B cell (primary cell): Measurements from ENCODE around the gene MYRIP. TPM values are rescaled to one million over a fixed set of nuclear protein-coding genes. Genes with fewer than 3 reads are reported as not detected.

ENCODE experiments used
- ATAC-seq: fragments of 200-7000 bp; cut with Tn5 transposase; one replicate; pipeline ENCODE4 v1.10.0; 2021; ENCODE audit warnings: low read depth, mild to moderate bottlenecking, moderate number of reproducible peaks, moderate library complexity
- CTCF ChIA-PET: fragments of 350-600 bp; sonication (Branson Sonifier 250); formaldehyde crosslinking; loops from one replicate; lab custom pipeline; 2021; ENCODE audit warnings: antibody characterized with exemption, inconsistent platforms; lab: Charles Lee
- POLR2A ChIA-PET: fragments of 350-600 bp; sonication (Branson Sonifier 250); formaldehyde crosslinking; loops from one replicate; lab custom pipeline; 2021; ENCODE audit warnings: antibody characterized with exemption; lab: Charles Lee
- DNase-seq: peaks from one replicate; pipeline ENCODE4 v3.0.0; 2013
- H2AFZ ChIP-seq: 2 replicates; pipeline ENCODE4 v1.6.1; 2012; ENCODE audit warnings: mild to moderate bottlenecking, low read depth, low read length; ENCODE audit not compliant: insufficient read depth, poor library complexity, severe bottlenecking
- H3K27ac ChIP-seq, 2 donors: 1 replicate in 1 of 2; 2 replicates in 1 of 2; pipeline ENCODE4 v1.5.1; 2012 to 2013; ENCODE audit warnings: low read length in 2 of 2, mild to moderate bottlenecking in 2 of 2, moderate library complexity in 1 of 2
- H3K27me3 ChIP-seq, 4 experiments: fragments of 200-600 bp in 1 of 4; sonication (generic) in 1 of 4; replicated peaks in 1 of 4; 1 replicate in 2 of 4; 2 replicates in 2 of 4; pipeline versions ENCODE4 v1.6.1 to v1.7.0; 2013 to 2016; ENCODE audit warnings: low read length in 3 of 4, mild to moderate bottlenecking in 2 of 4, mixed read lengths in 1 of 4, moderate library complexity in 1 of 4; ENCODE audit not compliant: insufficient read depth in 4 of 4, control insufficient read depth in 3 of 4; ENCODE audit errors: control extremely low read depth in 1 of 4
- H3K36me3 ChIP-seq, 2 experiments: replicated peaks in 1 of 2; 1 replicate in 1 of 2; 2 replicates in 1 of 2; pipeline versions ENCODE4 v1.6.1 to v1.7.1; 2013; ENCODE audit warnings: low read length in 1 of 2; ENCODE audit not compliant: insufficient read depth in 2 of 2, control insufficient read depth in 1 of 2; ENCODE audit errors: control extremely low read depth in 1 of 2, extremely low read depth in 1 of 2
- H3K4me1 ChIP-seq, 2 donors: fragments of 200-600 bp in 1 of 2; sonication (generic) in 1 of 2; 1 replicate in 1 of 2; 2 replicates in 1 of 2; pipeline versions ENCODE4 v1.5.1 to v1.6.1; 2013 to 2017; ENCODE audit warnings: low read length in 2 of 2; ENCODE audit not compliant: control insufficient read depth in 2 of 2, insufficient read depth in 2 of 2
- H3K4me2 ChIP-seq: replicated peaks from 2 replicates; pipeline ENCODE3; 2012; ENCODE audit warnings: mild to moderate bottlenecking, low read depth, low read length; ENCODE audit not compliant: poor library complexity, severe bottlenecking
- H3K4me3 ChIP-seq, 5 experiments: fragments of 200-600 bp in 1 of 5; sonication (generic) in 1 of 5; 1 replicate in 3 of 5; 2 replicates in 2 of 5; pipeline versions ENCODE4 v1.5.1 to v1.7.0; 2011 to 2016; ENCODE audit warnings: low read length in 4 of 5, mild to moderate bottlenecking in 4 of 5, low read depth in 2 of 5, control low read depth in 1 of 5, moderate library complexity in 1 of 5; ENCODE audit not compliant: insufficient read depth in 1 of 5; ENCODE audit errors: control extremely low read depth in 1 of 5, extremely low read depth in 1 of 5
- H3K79me2 ChIP-seq: fragments of 200-600 bp; sonication (generic); one replicate; pipeline ENCODE4 v1.6.0; 2016; ENCODE audit warnings: low read length; ENCODE audit not compliant: control insufficient read depth, insufficient read depth
- H3K9ac ChIP-seq: fragments of 200-600 bp; sonication (generic); 2 replicates; pipeline ENCODE4 v1.6.1; 2017; ENCODE audit warnings: mild to moderate bottlenecking, low read length, moderate library complexity
- H3K9me3 ChIP-seq, 3 donors: one replicate each; pipeline versions ENCODE4 v1.6.1 to v1.7.1; 2013; ENCODE audit warnings: low read length in 2 of 3; ENCODE audit not compliant: control insufficient read depth in 2 of 3, insufficient read depth in 1 of 3; ENCODE audit errors: control extremely low read depth in 1 of 3
- H4K20me1 ChIP-seq: 2 replicates; pipeline ENCODE4 v1.6.0; 2012; ENCODE audit warnings: mild to moderate bottlenecking, low read length; ENCODE audit not compliant: insufficient read depth, control insufficient read depth, poor library complexity, severe bottlenecking
- H3K27ac Mint-ChIP-seq: one replicate; pipeline ENCODE4 v1.8.0; 2021; ENCODE audit warnings: mixed read lengths
- H3K27me3 Mint-ChIP-seq: one replicate; pipeline ENCODE4 v1.8.0; 2021; ENCODE audit warnings: mixed read lengths
- H3K4me1 Mint-ChIP-seq: one replicate; pipeline ENCODE4 v1.8.0; 2021; ENCODE audit warnings: mixed read lengths
- H3K4me3 Mint-ChIP-seq: one replicate; pipeline ENCODE4 v1.8.0; 2021; ENCODE audit warnings: mixed read lengths
- H3K9me3 Mint-ChIP-seq: one replicate; pipeline ENCODE4 v1.8.0; 2022; ENCODE audit warnings: mixed read lengths; ENCODE audit not compliant: insufficient read depth
- EZH2 ChIP-seq: IDR thresholded peaks from 2 replicates; pipeline ENCODE4 v1.6.1; 2012; ENCODE audit warnings: borderline replicate concordance, low read depth, mild to moderate bottlenecking, moderate library complexity, low read length; ENCODE audit not compliant: insufficient read depth, poor library complexity, severe bottlenecking
- WGBS: methylation state at CpG from one replicate; pipeline ENCODE4 v1.1.5; 2013; ENCODE audit warnings: missing lambda C conversion rate; ENCODE audit not compliant: insufficient coverage; 5-methylcytosine and 5-hydroxymethylcytosine counted together
- intact Hi-C: fragments of 100-400 bp; cut with micrococcal nuclease; formaldehyde crosslinking; loops from one replicate; pipeline ENCODE4 v1.10.0; 2022
- polyA plus RNA-seq: library from polyadenylated mRNA; depleted of rRNA; stranded (reverse); fragments of >200 nt; gene quantifications from 2 replicates; pipeline ENCODE4 v1.2.3, GENCODE V29; 2012
- total RNA-seq, 2 donors: library from RNA; stranded (reverse); fragments of 120-200 nt in 1 of 2; gene quantifications; 1 replicate in 1 of 2; 2 replicates in 1 of 2; pipeline versions ENCODE4 v1.2.3 to v1.2.4, GENCODE V29; 2013 to 2022
- TF ChIP-seq, protein P1 (sequence below): fragments of 200-600 bp; IDR thresholded peaks from one replicate; pipeline ENCODE4 v1.8.0; 2022; ENCODE audit warnings: antibody characterized with exemption, mild to moderate bottlenecking

MYRIP gene
- total and polyA plus RNA-seq, 2 donors (not counting 1 experiment from before 2014, with no cell fraction given): 0.03 to 0.10 TPM

DNA sequence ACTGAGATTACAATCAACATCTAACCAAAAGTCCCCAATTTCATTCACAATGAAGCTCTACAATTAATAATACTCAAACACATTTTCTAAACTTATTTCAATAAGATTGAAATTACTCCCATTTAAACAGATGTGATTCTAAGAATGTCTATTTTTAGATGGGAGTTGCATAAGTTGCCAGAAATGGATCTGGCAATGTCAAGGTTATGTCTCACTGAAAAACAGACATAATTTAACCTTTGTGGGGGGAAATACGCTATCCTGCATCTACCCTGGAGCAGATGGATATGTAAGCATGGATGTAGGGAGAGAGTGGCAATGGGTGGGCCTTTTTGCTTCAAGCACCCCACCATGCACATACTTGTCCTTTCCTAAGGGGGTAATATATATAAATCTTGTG is 493.4 kb downstream of the MYRIP start:
- no CpG with 5 or more reads among the region's 1 CpG for WGBS
- CTCF ChIA-PET: no interaction called here

DNA sequence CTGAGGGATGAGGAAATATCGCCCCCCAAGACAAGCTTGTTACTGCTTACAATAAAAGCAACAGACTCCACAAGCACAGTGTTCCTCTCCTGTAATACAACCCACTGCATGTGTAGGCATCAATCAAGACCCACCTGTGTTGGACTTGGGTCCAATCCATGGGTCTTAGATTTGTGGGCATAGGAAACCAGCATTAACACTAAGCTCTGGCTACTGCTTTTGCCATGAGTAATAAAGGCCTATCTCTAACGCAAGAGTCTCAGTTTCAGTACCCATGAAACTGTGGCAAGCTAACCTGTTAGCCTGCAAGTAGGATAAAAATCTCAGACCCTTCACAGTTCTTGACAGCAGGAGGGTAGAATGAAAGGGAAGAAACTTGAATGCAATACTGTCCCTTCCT is 494.9 kb downstream of the MYRIP start:
- Histone ChIP-seq H3K79me2 (peaks cover 10% of the 10 kb centered on the region), H4K20me1 (no peaks in the 10 kb centered on the region), H3K27ac (no peak overlapping the region), H3K4me2 (no peak overlapping the region), H3K27me3 (no peaks in the 10 kb centered on the region), H3K4me1 (peaks cover 7 to 9% of the 10 kb centered on the region in 2 donors), H3K9me3 (no peaks in the 10 kb centered on the region), H3K36me3 (peaks cover 0 to 14% of the 10 kb centered on the region in 2 experiments), H3K4me3 (no peak overlapping the region), H2AFZ (no peak overlapping the region), H3K9ac (no peak overlapping the region)
- POLR2A ChIA-PET: no interaction called here
- TF ChIP-seq, protein P1, sequence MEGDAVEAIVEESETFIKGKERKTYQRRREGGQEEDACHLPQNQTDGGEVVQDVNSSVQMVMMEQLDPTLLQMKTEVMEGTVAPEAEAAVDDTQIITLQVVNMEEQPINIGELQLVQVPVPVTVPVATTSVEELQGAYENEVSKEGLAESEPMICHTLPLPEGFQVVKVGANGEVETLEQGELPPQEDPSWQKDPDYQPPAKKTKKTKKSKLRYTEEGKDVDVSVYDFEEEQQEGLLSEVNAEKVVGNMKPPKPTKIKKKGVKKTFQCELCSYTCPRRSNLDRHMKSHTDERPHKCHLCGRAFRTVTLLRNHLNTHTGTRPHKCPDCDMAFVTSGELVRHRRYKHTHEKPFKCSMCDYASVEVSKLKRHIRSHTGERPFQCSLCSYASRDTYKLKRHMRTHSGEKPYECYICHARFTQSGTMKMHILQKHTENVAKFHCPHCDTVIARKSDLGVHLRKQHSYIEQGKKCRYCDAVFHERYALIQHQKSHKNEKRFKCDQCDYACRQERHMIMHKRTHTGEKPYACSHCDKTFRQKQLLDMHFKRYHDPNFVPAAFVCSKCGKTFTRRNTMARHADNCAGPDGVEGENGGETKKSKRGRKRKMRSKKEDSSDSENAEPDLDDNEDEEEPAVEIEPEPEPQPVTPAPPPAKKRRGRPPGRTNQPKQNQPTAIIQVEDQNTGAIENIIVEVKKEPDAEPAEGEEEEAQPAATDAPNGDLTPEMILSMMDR: no peak
- no peak for TF ChIP-seq EZH2
- DNase-seq (no peak), ATAC-seq (no peak)
- Mint-ChIP-seq H3K27me3 (no peaks in the 10 kb centered on the region), H3K9me3 (no peaks in the 10 kb centered on the region), H3K27ac (no peak overlapping the region), H3K4me3 (no peak overlapping the region), H3K4me1 (peaks cover 7% of the 10 kb centered on the region)
- CTCF ChIA-PET: interaction anchor here (0.6 kb wide), 2 partner anchors 22 to 135 kb away, joined by 3 to 5 read pairs; no protein-coding TSS in a partner anchor
- intact Hi-C loops: no loop called here
- WGBS: 100% methylated on average over 1 of the region's 2 CpGs

More for the DNA sequence above, 493.4 kb downstream of the MYRIP start:
- POLR2A ChIA-PET: no interaction called here
- no peaks in the 10 kb centered on the region for H3K27me3 Mint-ChIP-seq
- Histone ChIP-seq H3K36me3 (peaks cover 0 to 14% of the 10 kb centered on the region in 2 experiments), H3K9me3 (no peaks in the 10 kb centered on the region), H3K27me3 (no peaks in the 10 kb centered on the region), H3K79me2 (peaks cover 3% of the 10 kb centered on the region), H3K27ac (no peak overlapping the region), H3K4me1 (no peaks in the 10 kb centered on the region), H2AFZ (no peak overlapping the region), H3K4me2 (no peak overlapping the region), H4K20me1 (no peaks in the 10 kb centered on the region), H3K9ac (no peak overlapping the region), H3K4me3 (no peak overlapping the region)
- intact Hi-C loops: no loop called here
- H3K9me3 Mint-ChIP-seq: no peaks in the 10 kb centered on the region
- H3K27ac Mint-ChIP-seq: no peak overlapping the region
- TF ChIP-seq, protein P1: no peak
- TF ChIP-seq EZH2: no peak
- no peaks in the 10 kb centered on the region for H3K4me1 Mint-ChIP-seq
- DNase-seq: no peak
- H3K4me3 Mint-ChIP-seq: no peak overlapping the region
- no peak for ATAC-seq
